LNCaP clone FGC (cell line): ENCODE measurements around the gene CROT.

Source experiments
- DNase-seq: peaks from one replicate; pipeline ENCODE4 v3.0.0-alpha.2; 2011; ENCODE audit warnings: low read depth
- H3K4me3 ChIP-seq: 2 replicates; pipeline ENCODE4 v1.5.1; 2011; ENCODE audit warnings: mild to moderate bottlenecking, low read depth, low read length, control low read depth
- TF ChIP-seq, protein P1 (sequence below): IDR thresholded peaks from 2 replicates; pipeline ENCODE4 v1.5.1; 2012; ENCODE audit warnings: mild to moderate bottlenecking; ENCODE audit not compliant: control insufficient read depth, insufficient read depth; ENCODE audit errors: extremely low read depth

The CROT gene, protein sequence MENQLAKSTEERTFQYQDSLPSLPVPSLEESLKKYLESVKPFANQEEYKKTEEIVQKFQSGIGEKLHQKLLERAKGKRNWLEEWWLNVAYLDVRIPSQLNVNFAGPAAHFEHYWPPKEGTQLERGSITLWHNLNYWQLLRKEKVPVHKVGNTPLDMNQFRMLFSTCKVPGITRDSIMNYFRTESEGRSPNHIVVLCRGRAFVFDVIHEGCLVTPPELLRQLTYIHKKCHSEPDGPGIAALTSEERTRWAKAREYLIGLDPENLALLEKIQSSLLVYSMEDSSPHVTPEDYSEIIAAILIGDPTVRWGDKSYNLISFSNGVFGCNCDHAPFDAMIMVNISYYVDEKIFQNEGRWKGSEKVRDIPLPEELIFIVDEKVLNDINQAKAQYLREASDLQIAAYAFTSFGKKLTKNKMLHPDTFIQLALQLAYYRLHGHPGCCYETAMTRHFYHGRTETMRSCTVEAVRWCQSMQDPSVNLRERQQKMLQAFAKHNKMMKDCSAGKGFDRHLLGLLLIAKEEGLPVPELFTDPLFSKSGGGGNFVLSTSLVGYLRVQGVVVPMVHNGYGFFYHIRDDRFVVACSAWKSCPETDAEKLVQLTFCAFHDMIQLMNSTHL

GRCh38 chr7:87345166-87345927 is at the start of gene CROT:
Gene CROT (plus strand): TSS chr7:87345664. CDS start chr7:87349069, 3,405 bp downstream.
- TF ChIP-seq, protein P1, sequence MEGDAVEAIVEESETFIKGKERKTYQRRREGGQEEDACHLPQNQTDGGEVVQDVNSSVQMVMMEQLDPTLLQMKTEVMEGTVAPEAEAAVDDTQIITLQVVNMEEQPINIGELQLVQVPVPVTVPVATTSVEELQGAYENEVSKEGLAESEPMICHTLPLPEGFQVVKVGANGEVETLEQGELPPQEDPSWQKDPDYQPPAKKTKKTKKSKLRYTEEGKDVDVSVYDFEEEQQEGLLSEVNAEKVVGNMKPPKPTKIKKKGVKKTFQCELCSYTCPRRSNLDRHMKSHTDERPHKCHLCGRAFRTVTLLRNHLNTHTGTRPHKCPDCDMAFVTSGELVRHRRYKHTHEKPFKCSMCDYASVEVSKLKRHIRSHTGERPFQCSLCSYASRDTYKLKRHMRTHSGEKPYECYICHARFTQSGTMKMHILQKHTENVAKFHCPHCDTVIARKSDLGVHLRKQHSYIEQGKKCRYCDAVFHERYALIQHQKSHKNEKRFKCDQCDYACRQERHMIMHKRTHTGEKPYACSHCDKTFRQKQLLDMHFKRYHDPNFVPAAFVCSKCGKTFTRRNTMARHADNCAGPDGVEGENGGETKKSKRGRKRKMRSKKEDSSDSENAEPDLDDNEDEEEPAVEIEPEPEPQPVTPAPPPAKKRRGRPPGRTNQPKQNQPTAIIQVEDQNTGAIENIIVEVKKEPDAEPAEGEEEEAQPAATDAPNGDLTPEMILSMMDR, result no peak
- DNase-seq, result peak; percentile 79
- H3K4me3 ChIP-seq, result peak within 1 kb of the TSS; percentile 62

GRCh38 chr7:87300756-87301155 is 44.7 kb upstream of the CROT start:
- TF ChIP-seq, protein P1, result no peak
- DNase-seq, result no peak
- no peak overlapping the region for H3K4me3 ChIP-seq

DNA sequence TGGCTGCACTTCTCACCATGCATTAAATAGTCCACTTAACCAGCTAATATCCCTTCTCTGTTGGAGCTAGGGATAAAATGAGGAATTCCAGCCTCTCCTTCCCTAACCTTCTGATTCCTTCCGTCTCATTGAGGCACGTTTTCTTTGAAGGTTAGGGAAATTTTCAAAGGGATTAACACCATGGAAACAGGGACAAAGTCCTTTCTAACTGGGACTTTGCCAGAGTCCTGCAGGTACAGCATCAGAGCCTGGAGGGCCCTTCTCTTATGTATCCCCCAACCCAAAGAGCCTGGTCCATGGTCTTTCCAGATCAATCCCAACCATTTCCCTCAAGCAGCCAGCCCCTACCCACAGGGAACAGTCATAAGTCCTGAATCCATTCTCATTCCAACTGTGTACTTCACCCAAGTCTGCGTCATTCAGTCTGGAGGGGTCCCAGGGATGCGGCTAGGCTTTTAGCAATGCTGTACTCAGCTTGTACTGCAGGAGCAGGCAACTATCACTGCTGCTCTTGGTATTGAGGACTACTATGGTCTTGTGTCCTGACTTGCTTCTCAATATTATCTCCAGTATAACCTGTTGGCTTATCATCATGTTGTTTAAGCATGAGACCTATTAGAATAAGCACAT is 34.6 kb upstream of the CROT start:
- TF ChIP-seq, protein P1, result no peak
- H3K4me3 ChIP-seq, result no peak overlapping the region

GRCh38 chr7:87312215-87312865 is 33.1 kb upstream of the CROT start:
- H3K4me3 ChIP-seq, result no peak overlapping the region
- DNase-seq, result peak; percentile 22
- TF ChIP-seq, protein P1, result peak; percentile 98

More for the DNA sequence above, 34.6 kb upstream of the CROT start:
- no peak for DNase-seq

DNA sequence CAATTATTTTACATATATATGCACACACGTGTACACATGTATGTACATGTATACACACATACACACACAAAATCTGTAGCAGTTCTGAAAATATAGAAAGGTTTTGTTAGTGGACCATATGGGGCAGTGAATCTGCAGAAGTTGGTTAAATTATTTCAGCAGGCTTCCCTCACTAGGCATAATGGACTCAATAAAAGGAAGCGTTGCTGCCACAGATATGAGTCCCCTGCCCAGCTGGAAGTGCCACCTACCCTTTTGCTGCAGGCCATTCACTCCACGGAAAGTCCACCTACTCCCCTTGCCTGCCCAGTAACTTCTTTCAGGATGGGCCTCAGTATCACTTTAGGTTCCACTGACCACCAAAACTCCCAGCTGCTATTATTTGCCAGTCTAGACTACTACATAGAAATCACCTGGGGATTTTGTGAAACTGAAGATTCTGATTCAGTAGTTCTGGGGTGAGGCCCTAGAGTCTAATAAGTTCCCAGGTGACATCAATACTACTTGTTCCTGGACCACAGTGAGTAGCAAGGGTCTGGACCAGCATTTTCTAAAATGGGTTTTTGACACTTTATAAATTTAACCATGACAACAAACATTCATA is 29.3 kb upstream of the CROT start:
- TF ChIP-seq, protein P1, result no peak
- no peak overlapping the region for H3K4me3 ChIP-seq
- DNase-seq, result no peak

DNA sequence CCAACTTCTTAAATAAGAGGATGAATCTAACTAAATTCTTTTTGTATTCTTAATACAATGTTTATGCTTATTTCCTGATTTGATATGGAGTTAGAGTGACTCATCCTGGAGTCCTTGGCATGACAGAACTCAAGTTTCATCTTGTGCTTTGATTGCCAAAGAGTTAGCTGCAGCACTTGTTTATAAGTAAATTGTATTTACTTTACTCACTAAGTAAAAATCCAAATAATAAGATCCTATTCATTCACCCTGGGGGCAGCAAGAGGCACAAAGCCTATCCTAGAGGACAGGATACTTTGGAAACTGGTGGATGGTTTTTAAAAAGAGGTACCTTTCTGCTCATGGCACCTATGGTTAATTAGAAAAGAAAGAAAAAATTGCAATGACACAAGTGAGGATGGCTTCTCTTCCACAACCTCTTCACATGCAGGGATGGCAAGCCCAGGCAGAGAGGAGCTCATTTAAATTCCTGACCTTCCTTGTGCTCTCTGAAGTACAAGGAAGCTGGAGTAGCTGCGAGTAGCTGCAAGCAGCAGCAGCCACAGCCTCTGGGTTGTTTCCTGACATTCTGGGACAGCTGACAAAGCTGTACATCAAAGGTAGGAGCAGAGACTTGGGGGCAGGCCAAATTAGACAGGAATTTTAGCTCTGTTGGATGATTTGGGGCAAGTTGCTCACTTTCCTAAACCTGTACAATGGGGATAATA is 28.5 kb upstream of the CROT start:
- TF ChIP-seq, protein P1, result no peak
- H3K4me3 ChIP-seq, result no peak overlapping the region
- DNase-seq, result peak; percentile 56
